GM19099 (cell line): Measurements from ENCODE around the gene DCST1.

Source experiments
- POLR2A ChIP-seq: IDR thresholded peaks from 3 replicates; pipeline ENCODE4 v1.6.1; 2011; ENCODE audit warnings: low read depth; ENCODE audit not compliant: insufficient read length; ENCODE audit errors: extremely low read depth

Gene DCST1

GRCh38 chr1:155035936-155036335, 2.3 kb downstream of the DCST1 start:
- TF ChIP-seq POLR2A, result no peak

GRCh38 chr1:155037043-155037442, 3.4 kb downstream of the DCST1 start:
- TF ChIP-seq POLR2A, result no peak

- TF ChIP-seq POLR2A, result no peak
Observed at GRCh38 chr1:155037851-155038441, 4.3 kb downstream of the DCST1 start.

GRCh38 chr1:155038602-155039307, 5.1 kb downstream of the DCST1 start:
- no peak for TF ChIP-seq POLR2A

- no peak for TF ChIP-seq POLR2A
Observed at GRCh38 chr1:155039308-155039669, 5.7 kb downstream of the DCST1 start.

GRCh38 chr1:155040358-155041093, 6.9 kb downstream of the DCST1 start:
- no peak for TF ChIP-seq POLR2A

- no peak for TF ChIP-seq POLR2A
Observed at GRCh38 chr1:155042789-155043188, 9.2 kb downstream of the DCST1 start.

- no peak for TF ChIP-seq POLR2A
Observed at GRCh38 chr1:155043301-155043702, 9.7 kb downstream of the DCST1 start.

GRCh38 chr1:155043793-155044192, 10.2 kb downstream of the DCST1 start:
- TF ChIP-seq POLR2A, result no peak

GRCh38 chr1:155044365-155044764, 10.7 kb downstream of the DCST1 start:
- TF ChIP-seq POLR2A, result no peak

- TF ChIP-seq POLR2A, result no peak
Observed at GRCh38 chr1:155044812-155045657, 11.4 kb downstream of the DCST1 start.

GRCh38 chr1:155048449-155049334, 15.1 kb downstream of the DCST1 start:
- no peak for TF ChIP-seq POLR2A

- no peak for TF ChIP-seq POLR2A
Observed at GRCh38 chr1:155049651-155050559, 16.3 kb downstream of the DCST1 start.
